Stimulated activated CD8-positive, alpha-beta memory T cell treated with anti-CD3 and anti-CD28 coated beads, Interleukin-12 subunit alpha, Interleukin-12 subunit beta, amount 100 ng/mL, for 24 hours (primary cell): ENCODE results near the gene HAPLN3.

Source experiments
- DNase-seq: peaks from one replicate; pipeline ENCODE4 v3.0.0-alpha.2; 2020; ENCODE audit errors: extremely low read depth

The HAPLN3 gene

GRCh38 chr15:88894348-88894818 lies 961 bp downstream of the HAPLN3 start:
- DNase-seq, result peak; percentile 53

DNA sequence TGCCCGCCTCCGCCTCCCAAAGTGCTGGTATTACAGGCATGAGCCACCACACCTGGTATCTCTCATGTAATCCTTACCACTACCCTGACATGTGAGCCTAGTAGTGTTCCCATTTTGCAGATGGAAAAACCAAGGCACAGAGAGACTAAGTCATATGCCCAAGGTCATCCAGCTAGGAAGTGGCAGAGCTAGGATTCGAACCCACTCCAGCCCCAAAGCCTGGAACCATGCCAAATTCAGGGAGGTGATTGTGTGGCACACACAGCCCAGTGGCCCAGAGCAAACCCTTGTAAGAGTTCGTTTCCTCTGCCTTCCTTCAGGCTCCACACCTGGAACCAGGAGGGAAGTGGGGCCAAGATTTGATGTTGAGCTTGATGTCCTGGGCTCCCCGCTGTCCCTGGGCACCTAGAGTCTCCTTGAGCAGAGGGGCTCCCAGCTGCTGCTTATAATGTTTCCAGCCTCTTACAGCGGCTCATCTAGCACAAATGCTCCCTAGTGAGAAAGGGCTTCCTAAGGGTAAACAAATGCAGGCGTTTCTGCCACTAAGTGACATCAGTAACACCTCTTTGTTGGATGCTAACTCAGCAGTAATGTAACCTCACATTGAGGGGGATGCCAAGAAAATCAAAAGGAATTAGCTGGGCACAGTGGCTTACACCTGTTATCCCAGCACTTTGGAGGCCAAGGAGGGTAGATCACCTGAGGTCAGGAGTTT lies 3.6 kb downstream of the HAPLN3 start:
- no peak for DNase-seq

GRCh38 chr15:88890495-88890894 lies 4.8 kb downstream of the HAPLN3 start:
- DNase-seq, result no peak

DNA sequence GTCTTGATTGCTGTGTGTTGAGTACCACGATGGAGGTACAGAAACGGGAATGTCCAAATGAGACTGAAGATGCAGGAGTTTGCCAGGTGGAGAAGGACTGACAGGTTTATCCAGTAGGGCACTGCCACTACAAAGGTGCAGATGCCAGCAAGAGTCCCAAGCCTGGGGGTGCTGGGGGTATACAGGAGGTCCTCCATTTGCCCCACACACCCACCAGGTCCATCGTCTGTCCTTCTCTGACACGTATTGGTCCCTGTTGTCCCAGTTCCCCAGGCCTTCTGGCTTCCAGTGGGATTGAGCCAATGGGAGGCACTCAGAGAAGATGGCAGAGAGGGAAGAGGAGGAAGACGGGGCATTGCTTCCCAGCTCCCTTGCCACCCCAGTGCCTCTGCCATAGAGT lies 6.6 kb downstream of the HAPLN3 start:
- DNase-seq, result no peak

DNA sequence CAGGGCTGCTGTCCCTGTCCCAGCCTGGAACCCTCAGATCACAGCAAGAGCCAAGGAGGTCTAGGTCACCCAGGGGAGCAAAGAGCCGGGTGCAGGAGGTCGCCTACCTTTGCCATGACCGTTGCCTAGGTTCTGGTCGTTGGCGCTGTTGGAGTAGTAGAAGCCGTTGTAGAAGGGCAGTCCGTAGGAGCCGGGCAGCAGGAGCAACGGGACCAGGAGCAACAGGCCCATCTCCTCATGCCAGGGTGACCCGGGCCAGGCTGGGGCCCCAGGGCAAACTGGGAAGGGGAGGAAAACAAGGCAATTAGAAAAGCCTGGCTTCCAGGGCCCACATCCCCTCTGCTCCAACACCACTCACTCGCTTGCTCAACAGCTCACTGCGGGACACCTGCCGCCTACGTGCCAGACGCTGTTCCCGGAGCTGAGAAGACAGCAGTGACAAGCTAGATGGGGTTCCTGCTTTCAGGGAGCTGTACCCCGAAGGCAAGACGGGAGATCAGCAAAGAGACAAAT lies 8.2 kb downstream of the HAPLN3 start:
- no peak for DNase-seq

GRCh38 chr15:88882785-88883184 lies 12.6 kb downstream of the HAPLN3 start:
- no peak for DNase-seq

- DNase-seq, result no peak
Measured at GRCh38 chr15:88881775-88882174, 13.6 kb downstream of the HAPLN3 start.

DNA sequence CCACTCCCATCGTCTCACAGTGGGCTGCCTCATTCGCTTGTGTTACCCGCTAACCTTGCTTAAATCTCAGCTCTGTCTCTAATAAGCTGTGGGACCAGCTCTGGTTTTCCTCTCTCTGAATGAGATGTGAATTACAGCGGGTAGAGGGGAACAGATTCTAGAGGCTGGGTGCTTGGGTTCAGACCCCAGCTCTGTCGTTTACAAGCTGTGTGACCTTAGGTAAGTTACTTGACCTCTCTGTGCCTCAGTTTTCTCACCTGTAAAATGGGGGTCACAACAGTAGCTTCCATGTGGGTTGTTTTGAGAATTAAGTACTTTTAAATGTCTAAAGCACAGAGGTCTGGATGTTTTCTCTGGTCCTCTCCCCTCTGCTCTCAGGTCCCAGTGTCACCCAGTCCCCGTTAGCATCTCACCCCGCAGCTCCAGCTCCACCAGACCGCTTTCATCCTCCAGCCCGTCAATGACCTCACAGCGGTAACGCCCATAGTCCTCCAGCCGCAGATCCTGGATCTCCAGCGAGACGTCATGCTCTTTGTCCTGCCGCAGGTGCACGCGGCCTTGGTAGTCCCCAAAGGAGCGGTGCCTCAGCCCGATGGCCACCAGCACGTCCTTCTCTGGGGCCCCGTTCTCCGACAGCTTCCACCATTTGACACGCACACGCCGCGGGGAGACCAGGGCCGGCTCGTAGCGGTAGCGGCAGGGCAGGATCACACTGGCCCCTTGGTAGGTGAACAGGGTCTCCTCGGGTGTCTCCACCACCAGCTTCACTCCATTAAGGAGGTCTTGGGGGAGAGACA lies 14.2 kb downstream of the HAPLN3 start:
- no peak for DNase-seq

GRCh38 chr15:88878720-88879184 lies 16.6 kb downstream of the HAPLN3 start:
- DNase-seq, result no peak

GRCh38 chr15:88877906-88878305 lies 17.4 kb downstream of the HAPLN3 start:
- no peak for DNase-seq

DNA sequence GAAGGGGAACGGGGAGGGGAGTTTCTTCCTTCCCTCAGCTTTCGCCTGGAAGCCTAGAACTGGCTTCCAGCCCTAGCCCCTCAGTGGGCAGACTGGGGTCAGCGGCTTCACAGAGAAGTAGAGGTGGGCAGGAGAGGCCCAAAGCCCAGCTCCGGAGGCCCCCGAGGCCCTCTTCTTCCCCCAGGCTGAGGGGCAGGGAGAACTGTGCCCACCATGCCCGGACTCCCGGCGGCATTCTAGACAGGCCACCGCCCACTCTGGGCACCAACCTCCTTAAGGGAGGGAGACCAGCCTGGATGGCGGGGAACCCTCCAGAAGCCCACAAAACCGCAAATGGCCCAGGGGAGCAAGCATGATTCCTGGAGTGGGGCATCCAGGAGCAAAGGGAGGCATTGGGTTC lies 17.9 kb downstream of the HAPLN3 start:
- DNase-seq, result no peak

DNA sequence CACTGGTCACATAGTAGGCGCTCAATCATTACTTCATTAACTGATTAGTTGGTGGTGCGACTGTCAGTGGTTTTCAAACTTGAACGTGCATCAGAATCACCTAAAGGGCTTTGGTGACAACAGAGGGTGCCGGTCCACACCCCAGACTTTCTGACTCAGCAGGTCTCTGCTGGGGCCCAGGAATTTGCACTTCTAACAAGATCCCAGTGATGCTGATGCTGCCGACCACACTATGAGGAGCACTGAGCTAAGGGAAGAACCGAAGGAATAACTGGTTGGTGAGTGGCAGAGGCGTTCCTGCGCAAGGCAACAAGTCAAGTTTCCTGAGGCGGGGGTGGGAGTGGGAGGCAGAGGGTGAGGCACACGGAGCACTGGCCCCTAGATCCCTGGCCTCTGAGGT lies 18.8 kb downstream of the HAPLN3 start:
- no peak for DNase-seq

DNA sequence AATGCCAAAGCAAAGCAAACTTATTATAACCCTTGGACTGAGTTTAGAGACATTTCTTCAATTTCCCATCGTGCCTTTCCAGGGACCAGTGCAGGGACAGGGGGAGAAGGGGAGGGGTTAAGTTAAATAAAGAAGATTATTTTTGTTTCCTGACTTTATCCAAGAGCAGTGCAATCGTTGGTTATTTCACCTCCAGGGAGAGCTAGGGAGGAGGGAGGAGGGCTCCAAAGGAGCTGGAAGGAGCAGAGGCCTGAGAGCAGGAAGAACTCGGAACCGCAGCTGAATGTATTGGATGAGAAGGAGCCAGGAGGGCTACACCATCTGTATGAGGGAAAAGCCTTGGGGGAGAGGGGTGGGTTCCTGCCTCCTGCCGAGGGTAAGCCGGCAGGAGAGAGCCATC lies 20.7 kb downstream of the HAPLN3 start:
- DNase-seq, result no peak

- DNase-seq, result no peak
Measured at GRCh38 chr15:88874275-88874674, 21.1 kb downstream of the HAPLN3 start.

- DNase-seq, result no peak
Measured at GRCh38 chr15:88873786-88874185, 21.6 kb downstream of the HAPLN3 start.

DNA sequence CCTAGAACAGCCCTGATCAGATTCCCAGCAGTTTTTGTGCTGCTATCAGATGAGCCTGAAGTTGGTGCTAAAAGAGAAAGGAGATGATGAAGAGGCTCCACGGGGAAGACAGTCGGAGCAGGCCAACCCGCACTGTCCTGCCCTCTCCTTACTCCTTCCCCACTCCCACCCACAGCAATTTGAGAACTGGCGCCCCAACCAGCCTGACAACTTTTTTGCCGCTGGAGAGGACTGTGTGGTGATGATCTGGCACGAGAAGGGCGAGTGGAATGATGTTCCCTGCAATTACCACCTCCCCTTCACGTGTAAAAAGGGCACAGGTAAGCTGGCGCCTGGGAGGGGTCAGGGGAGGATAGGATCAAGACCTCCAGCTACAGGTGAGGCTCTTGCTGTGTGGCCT lies 22.6 kb downstream of the HAPLN3 start:
- DNase-seq, result no peak

DNA sequence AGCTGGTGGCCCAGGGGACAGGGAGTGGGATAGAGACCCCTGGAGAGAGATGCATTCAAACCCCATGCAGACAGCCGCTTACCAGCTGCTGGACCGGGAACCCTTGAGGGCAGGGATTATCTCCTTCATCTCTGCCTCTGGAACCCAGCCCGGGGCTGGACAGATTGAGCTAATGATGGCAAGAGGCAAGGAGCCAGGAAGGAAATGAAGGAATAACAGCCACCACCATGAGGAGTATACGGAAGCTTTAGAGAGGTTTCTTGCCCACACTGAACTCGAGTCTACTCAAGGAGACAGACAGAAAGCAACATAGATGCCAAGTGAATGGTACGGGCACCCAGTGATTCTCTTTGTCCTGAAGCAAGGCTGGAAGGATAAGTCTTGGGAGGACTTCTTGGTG lies 23.2 kb downstream of the HAPLN3 start:
- no peak for DNase-seq

- no peak for DNase-seq
Measured at GRCh38 chr15:88871313-88871712, 24.0 kb downstream of the HAPLN3 start.

- no peak for DNase-seq
Measured at GRCh38 chr15:88866295-88866881, 29.0 kb downstream of the HAPLN3 start.

DNA sequence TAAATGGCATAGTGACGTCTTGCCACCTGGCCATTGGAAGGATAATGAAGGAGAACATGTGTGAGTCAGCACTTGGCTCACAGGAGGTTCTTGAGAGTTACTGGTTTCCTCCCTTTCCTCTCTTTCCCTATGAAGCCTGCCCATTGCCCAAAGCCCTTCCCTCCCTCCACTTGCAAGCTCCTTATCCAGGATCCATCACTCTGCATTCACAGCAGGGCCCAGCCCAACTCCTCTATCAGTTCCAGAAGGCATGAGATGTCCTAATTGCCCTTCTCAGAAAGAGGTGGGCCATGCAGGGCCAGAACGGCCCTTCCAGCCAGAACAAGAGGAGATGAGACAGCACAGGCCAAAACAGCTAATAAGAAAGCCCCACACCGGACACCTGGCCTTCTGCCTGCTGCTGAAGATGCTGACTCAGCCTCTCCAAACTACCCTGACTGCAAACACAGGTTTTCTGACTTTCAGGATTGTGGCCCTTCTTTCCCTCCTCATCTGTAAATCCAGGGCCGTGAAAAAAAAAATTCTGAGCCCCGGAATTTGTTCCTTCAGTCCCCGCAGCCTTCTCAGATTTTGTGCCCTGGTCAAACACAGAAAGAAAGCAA lies 29.7 kb downstream of the HAPLN3 start:
- no peak for DNase-seq

GRCh38 chr15:88864861-88865497 lies 30.4 kb downstream of the HAPLN3 start:
- DNase-seq, result no peak

DNA sequence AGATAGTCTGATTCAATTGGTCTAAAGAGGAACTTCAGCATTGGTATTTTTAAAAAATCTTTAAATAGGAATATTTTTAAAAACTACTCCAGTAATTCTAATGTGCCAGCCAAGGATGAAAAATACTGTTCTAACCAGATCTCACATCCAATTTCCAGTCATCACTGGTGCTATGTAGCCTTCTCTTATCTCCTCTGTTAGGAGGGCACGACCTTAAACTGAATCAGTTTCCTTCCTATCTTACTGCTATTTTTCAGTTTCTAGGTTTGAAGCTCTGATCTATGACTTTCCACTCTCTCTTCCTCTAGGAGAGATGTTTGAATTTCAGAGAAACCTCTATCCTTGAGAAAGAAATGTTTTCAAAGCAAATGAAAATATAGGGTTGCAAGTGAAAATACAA lies 31.9 kb downstream of the HAPLN3 start:
- no peak for DNase-seq
